AG04449 (cell line): Measurements from ENCODE around the gene HTATSF1.

Experiments used
- CTCF ChIA-PET: fragments of 350-600 bp; formaldehyde crosslinking; extraction: SDS; loops from one replicate; lab custom pipeline; 2021; ENCODE audit warnings: antibody characterized with exemption; lab: Yijun Ruan, JAX
- POLR2A ChIA-PET: fragments of 400-600, 350-600 bp; formaldehyde crosslinking; extraction: SDS; loops from one replicate; lab custom pipeline; 2020; ENCODE audit warnings: antibody characterized with exemption, inconsistent platforms; lab: Yijun Ruan, JAX
- DNase-seq: peaks from one replicate; pipeline ENCODE4 v3.0.0-alpha.2; 2010; ENCODE audit warnings: low read depth, low spot score
- H3K4me3 ChIP-seq: 2 replicates; pipeline ENCODE4 v1.5.1; 2011; ENCODE audit warnings: low read depth, mild to moderate bottlenecking, control low read depth, low read length
- CTCF ChIP-seq: IDR thresholded peaks from one replicate; pipeline ENCODE4 v1.5.1; 2011; ENCODE audit warnings: mild to moderate bottlenecking, moderate library complexity, low read length, control low read depth, inconsistent platforms; ENCODE audit not compliant: insufficient read depth; ENCODE audit errors: missing control alignments

The HTATSF1 gene

GRCh38 chrX:136473663-136474062 lies 23.7 kb upstream of the HTATSF1 start:
- POLR2A ChIA-PET, result no interaction called here
- CTCF ChIA-PET, result no interaction called here
- no peak for TF ChIP-seq CTCF
- H3K4me3 ChIP-seq, result no peak overlapping the region
- DNase-seq, result no peak

GRCh38 chrX:136475236-136475635 lies 22.2 kb upstream of the HTATSF1 start:
- DNase-seq, result no peak
- CTCF ChIA-PET, result no interaction called here
- POLR2A ChIA-PET, result no interaction called here

GRCh38 chrX:136476501-136476900 lies 20.9 kb upstream of the HTATSF1 start:
- no peak for TF ChIP-seq CTCF
- ChIA-PET CTCF (no interaction called here), POLR2A (no interaction called here)
- no peak overlapping the region for H3K4me3 ChIP-seq
- DNase-seq, result no peak

More at GRCh38 chrX:136475236-136475635, 22.2 kb upstream of the HTATSF1 start:
- no peak for TF ChIP-seq CTCF
- H3K4me3 ChIP-seq, result no peak overlapping the region

GRCh38 chrX:136477026-136477425 lies 20.4 kb upstream of the HTATSF1 start:
- H3K4me3 ChIP-seq, result no peak overlapping the region
- DNase-seq, result no peak
- CTCF ChIA-PET, result no interaction called here
- no peak for TF ChIP-seq CTCF
- POLR2A ChIA-PET, result no interaction called here

GRCh38 chrX:136480383-136480782 lies 17.0 kb upstream of the HTATSF1 start:
- DNase-seq, result no peak
- H3K4me3 ChIP-seq, result no peak overlapping the region
- TF ChIP-seq CTCF, result no peak
- CTCF ChIA-PET, result no interaction called here
- POLR2A ChIA-PET, result interaction anchor here (0.9 kb wide), 1 partner anchor 12 kb away, joined by 3 read pairs; no protein-coding TSS in a partner anchor

GRCh38 chrX:136487647-136488046 lies 9.7 kb upstream of the HTATSF1 start, which contains the start of gene BRS3:
TSS of gene BRS3 (plus strand) at chrX:136487947. CDS start at chrX:136488115, 168 bp downstream.
- CTCF ChIA-PET, result no interaction called here
- no peak within 1 kb of the TSS for H3K4me3 ChIP-seq
- TF ChIP-seq CTCF, result no peak
- DNase-seq, result no peak
- POLR2A ChIA-PET, result no interaction called here
